22Rv1 (cell line): ENCODE results near the gene RIC1.
"Not testable (repeated sequence)": the region's sequence is repeated elsewhere in the genome, so short reads cannot be mapped to it uniquely, and the experiment has no call there.

Source experiments
- H3K27ac ChIP-seq: fragments of 450-650 bp; 2 replicates; pipeline ENCODE4 v1.5.1; 2017
- ZFX ChIP-seq: fragments of 450-650 bp; IDR thresholded peaks from 2 replicates; pipeline ENCODE4 v1.6.1; 2017; ENCODE audit warnings: antibody characterized with exemption, borderline replicate concordance
- TF ChIP-seq, protein P1 (sequence below): fragments of 450-650 bp; IDR thresholded peaks from 2 replicates; pipeline ENCODE4 v1.5.1; 2017; ENCODE audit warnings: mild to moderate bottlenecking

The RIC1 gene

DNA sequence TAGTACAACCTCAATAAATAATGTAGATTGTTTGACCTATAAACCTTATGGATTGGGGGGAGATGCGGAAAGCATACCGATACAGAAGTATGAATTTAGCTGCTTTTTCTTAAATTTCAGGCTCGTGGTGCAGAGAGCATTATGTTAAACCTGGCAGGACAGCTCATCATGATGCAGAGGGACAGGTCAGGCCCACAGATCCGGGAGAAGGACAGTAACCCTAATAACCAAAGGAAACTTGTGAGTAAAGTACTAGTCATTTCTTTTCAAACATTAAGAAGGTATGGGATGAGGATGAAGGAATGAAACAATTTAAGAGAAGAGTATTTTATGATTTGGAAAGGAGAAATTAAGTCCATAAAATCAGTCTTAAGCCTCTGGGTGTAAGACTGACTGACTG lies 133.5 kb downstream of the RIC1 start:
- TF ChIP-seq ZFX, result no peak
- TF ChIP-seq, protein P1, sequence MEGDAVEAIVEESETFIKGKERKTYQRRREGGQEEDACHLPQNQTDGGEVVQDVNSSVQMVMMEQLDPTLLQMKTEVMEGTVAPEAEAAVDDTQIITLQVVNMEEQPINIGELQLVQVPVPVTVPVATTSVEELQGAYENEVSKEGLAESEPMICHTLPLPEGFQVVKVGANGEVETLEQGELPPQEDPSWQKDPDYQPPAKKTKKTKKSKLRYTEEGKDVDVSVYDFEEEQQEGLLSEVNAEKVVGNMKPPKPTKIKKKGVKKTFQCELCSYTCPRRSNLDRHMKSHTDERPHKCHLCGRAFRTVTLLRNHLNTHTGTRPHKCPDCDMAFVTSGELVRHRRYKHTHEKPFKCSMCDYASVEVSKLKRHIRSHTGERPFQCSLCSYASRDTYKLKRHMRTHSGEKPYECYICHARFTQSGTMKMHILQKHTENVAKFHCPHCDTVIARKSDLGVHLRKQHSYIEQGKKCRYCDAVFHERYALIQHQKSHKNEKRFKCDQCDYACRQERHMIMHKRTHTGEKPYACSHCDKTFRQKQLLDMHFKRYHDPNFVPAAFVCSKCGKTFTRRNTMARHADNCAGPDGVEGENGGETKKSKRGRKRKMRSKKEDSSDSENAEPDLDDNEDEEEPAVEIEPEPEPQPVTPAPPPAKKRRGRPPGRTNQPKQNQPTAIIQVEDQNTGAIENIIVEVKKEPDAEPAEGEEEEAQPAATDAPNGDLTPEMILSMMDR, result no peak
- H3K27ac ChIP-seq, result no peak overlapping the region

DNA sequence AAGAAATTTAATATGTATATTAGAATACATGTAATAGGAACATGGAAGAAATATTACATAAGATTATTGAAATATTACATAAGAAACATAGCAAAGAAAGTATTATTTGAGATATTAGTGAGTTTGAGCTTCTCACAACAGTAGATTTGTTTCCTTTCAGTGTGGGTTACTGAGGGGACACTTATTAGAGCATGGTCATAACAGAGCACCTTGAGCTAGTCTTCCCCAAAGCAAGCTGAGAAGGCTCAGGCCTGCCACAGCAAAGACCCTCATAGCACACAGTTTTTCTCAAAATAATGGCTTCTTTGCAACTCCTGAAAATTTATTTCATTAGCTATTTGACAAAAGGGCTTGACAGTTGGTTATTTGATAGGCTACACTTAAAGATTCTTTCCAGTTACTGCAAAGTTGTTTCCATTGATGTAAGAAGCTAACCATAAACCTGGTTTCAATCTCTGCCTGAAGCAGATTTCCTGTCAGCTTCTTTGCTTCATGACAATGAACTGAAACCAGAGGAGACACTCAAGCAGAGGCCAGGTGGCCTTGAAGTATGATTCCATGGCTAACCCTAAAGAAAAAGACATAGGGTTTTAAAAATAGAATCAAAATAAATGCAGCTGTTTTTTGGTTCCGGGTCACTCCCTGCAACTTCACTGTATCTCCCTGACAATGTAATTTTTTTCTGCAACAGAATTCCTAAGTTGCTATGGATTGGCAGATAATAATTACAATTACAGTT lies 135.4 kb downstream of the RIC1 start:
- TF ChIP-seq, protein P1, result no peak
- TF ChIP-seq ZFX, result no peak
- H3K27ac ChIP-seq, result no peak overlapping the region

DNA sequence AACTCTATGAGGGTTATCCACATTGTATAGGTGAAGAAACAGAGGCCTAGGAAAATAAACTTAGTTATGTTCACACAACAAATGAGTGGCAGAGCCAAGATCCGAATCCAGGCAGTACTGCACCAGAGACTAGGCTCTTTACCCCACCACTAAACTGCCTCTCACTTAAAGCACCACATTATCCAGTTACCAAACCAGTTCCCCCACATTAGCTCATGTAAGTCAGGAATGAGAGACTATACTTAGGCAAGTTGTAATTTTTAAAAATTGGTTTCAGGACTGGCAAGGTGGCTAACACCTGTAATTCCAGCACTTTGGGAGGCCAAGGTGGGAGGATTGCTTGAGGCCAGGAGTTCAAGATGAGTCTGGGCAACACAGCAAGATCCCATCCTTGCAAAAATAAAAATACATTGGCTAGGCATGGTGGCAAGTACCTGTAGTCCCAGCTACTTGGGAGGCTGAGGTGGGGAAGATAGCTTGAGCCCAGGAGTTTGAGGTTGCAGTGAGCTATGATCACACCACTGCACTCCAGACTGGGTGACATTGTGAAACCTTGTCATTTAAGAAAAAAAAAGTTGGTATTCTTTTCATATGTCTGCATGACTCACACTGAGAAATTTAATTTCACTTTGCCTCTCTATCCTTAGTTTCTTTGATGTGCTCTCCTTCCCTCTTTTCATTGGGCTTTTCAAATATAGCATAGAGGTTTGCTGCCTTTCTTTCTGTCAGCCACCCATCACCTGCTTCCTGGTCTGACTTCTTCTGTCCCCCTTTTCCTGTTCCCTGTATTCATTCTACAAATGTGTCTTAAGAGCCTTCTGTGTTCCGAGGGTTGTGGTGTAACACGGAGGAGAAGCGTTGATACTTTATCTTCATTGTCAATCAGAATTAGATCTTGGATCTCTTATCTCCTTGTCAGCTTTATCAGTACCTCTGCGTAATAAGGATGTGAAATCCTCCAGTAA lies 139.3 kb downstream of the RIC1 start:
- no peak overlapping the region for H3K27ac ChIP-seq
- TF ChIP-seq, protein P1, result no peak
- no peak for TF ChIP-seq ZFX

DNA sequence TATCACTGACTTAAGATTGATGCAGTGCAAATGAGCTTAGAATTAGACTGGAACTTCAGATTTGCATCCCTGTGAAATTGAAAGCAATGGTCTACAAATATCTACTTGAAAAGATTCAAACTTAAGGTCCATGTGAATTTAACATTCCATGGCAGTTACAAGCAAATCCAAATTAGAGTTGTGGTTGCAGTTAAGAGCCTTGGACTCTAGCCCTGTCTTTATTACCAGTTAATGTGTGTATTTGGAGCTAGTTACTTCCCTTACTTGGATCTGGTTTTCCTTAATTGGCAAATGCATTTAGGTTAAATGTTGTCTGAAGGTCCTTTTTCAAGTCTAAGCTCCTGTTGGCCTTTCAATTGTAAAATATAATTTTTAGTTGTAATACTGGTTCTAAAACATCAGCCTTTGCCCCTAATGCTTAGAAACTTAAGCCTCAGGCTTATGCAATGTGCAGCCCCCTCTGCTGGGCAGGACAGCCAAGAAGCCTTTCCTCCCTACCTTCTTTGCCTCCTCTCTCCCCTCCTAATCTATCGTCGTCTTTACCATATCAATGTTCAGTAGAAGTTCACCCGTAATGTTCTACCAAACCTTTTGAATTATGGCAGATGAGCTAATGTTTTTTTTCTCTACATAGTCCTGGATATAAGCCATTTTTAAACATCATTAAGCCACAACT lies 144.6 kb downstream of the RIC1 start:
- TF ChIP-seq ZFX, result no peak
- TF ChIP-seq, protein P1, result no peak
- no peak overlapping the region for H3K27ac ChIP-seq

DNA sequence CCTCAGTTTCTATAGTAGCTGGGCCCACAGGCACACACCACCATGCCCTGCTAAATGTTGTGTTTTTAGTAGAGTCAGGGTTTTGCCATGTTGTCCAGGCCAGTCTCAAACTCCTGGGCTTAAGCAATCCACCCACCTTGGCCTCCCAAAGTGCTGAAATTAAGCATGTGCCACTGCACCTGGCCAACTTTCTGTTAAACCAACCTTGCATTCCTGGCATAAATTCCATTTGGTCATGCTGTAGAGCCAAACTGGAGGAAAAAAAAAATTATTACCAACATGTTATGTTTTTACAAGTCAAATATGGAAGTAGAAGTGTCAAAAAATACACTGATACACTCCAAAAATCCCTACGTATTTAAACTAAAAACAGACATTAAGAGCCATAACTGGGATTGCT lies 149.9 kb downstream of the RIC1 start:
- H3K27ac ChIP-seq, result no peak overlapping the region
- TF ChIP-seq, protein P1, result no peak
- no peak for TF ChIP-seq ZFX

DNA sequence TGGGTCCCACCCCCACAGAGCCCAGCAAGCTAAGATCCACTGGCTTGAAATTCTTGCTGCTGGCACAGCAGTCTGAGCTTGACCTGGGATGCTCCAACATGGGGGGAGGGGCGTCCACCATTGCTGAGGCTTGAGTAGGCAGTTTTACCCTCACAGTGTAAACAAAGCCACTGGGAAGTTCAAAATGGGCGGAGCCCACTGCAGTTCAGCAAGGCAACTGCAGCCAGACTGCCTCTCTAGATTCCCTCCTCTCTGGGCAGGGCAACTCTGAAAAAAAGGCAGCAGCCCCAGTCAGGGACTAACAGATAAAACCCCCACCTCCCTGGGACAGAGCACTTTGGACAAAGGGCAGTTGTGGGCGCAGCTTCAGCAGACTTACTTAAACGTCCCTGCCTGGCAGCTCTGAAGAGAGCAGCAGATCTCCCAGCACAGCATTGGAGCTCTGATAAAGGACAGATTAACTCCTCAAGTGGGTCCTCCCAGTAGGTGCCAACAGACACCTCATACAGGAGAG lies 150.9 kb downstream of the RIC1 start:
- not testable (repeated sequence) for H3K27ac ChIP-seq

DNA sequence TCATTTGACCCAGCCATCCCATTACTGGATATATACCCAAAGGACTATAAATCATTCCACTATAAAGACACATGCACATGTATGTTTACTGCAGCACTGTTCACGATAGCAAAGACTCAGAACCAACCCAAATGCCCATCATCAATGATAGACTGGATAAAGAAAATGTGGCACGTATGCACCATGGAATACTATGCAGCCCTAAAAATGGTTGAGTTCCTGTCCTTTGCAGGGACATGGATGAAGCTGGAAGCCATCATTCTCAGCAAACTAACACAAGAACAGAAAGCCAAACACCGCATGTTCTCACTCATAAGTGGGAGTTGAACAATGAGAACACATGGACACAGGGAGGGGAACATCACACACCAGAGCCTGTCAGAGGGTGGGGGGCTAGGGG lies 154.5 kb downstream of the RIC1 start:
- H3K27ac ChIP-seq, result not testable (repeated sequence)

DNA sequence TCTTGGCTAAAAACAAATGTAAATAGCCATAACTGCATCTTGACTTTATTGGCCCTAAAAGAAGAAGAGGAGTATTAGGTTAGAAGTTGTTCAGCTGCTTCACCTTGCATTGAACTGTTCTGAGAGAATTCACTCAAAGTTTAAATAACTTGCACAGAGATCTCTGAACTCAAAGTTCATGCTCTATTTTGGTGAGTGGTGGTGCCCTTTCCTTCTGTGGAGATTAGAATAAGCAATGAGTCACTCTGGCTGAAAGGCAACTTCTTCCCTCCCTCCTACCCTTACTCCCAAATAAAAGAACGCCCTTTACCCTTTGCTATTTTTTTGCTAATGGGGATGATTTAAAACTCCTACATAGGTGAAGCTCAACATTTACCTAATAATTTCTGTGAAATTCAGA lies 155.1 kb downstream of the RIC1 start:
- TF ChIP-seq, protein P1, result no peak
- no peak for TF ChIP-seq ZFX

More for the DNA sequence above, 155.1 kb downstream of the RIC1 start:
- H3K27ac ChIP-seq, result no peak overlapping the region
